DND-41 (cell line): ENCODE data around the gene CDKN1C.

Experiments used
- ATAC-seq: fragments of 200-7000 bp; cut with Tn5 transposase; 3 replicates; pipeline ENCODE4 v1.9.1; 2021; ENCODE audit warnings: low read depth; ENCODE audit not compliant: insufficient read depth
- DNase-seq: peaks from one replicate; pipeline ENCODE4 v3.0.0-alpha.2; 2020
- H2AFZ ChIP-seq: 2 replicates; pipeline ENCODE4 v1.6.0; 2012; ENCODE audit warnings: low read depth, low read length
- H3K27ac ChIP-seq: 2 replicates; pipeline ENCODE4 v1.5.1; 2012; ENCODE audit warnings: low read length, inconsistent platforms
- H3K27me3 ChIP-seq: fragments of 200-600 bp; sonication (generic); 2 replicates; pipeline ENCODE4 v1.6.0; 2012; ENCODE audit warnings: low read length, mild to moderate bottlenecking, inconsistent platforms; ENCODE audit not compliant: insufficient read depth, poor library complexity
- H3K36me3 ChIP-seq: 2 replicates; pipeline ENCODE4 v1.5.1; 2012; ENCODE audit warnings: low read length, inconsistent platforms; ENCODE audit not compliant: insufficient read depth
- H3K4me1 ChIP-seq: 2 replicates; pipeline ENCODE4 v1.5.1; 2012; ENCODE audit warnings: mild to moderate bottlenecking, low read length; ENCODE audit not compliant: insufficient read depth
- H3K4me2 ChIP-seq: 2 replicates; pipeline ENCODE4 v1.6.0; 2012; ENCODE audit warnings: mild to moderate bottlenecking, moderate library complexity, low read length, inconsistent platforms; ENCODE audit not compliant: insufficient read depth
- H3K4me3 ChIP-seq, 2 experiments: fragments of 200-600 bp in 1 of 2; shearing (Covaris generic) in 1 of 2; 2 replicates each; pipeline ENCODE4 v1.5.1; 2012 to 2016; ENCODE audit warnings: inconsistent platforms in 2 of 2, low read length in 2 of 2, mild to moderate bottlenecking in 2 of 2, low read depth in 1 of 2, moderate library complexity in 1 of 2
- H3K79me2 ChIP-seq: 2 replicates; pipeline ENCODE4 v1.6.0; 2012; ENCODE audit warnings: low read length, inconsistent platforms; ENCODE audit not compliant: insufficient read depth
- H3K9ac ChIP-seq: 2 replicates; pipeline ENCODE4 v1.6.0; 2012; ENCODE audit warnings: low read depth, mild to moderate bottlenecking, inconsistent platforms, low read length, moderate library complexity
- H3K9me3 ChIP-seq: 2 replicates; pipeline ENCODE4 v1.5.1; 2012; ENCODE audit warnings: low read length, moderate library complexity, mild to moderate bottlenecking, inconsistent platforms; ENCODE audit not compliant: insufficient read depth, severe bottlenecking
- H4K20me1 ChIP-seq: 2 replicates; pipeline ENCODE4 v1.6.0; 2012; ENCODE audit warnings: low read length; ENCODE audit not compliant: insufficient read depth
- CTCF ChIP-seq: IDR thresholded peaks from 2 replicates; pipeline ENCODE4 v1.5.1; 2012; ENCODE audit warnings: borderline replicate concordance, low read length, moderate library complexity, mild to moderate bottlenecking; ENCODE audit not compliant: poor library complexity, severe bottlenecking; ENCODE audit errors: extremely low read depth
- EZH2 ChIP-seq: IDR thresholded peaks from 3 replicates; pipeline ENCODE4 v1.6.1; 2012; ENCODE audit warnings: borderline replicate concordance, low read depth, mild to moderate bottlenecking, moderate library complexity, low read length, inconsistent platforms; ENCODE audit not compliant: severe bottlenecking

Gene CDKN1C

GRCh38 chr11:2923446-2924375 lies 38.1 kb upstream of the CDKN1C start:
- Histone ChIP-seq H3K36me3 (no peaks in the 10 kb centered on the region), H3K27ac (no peak overlapping the region), H3K9ac (no peak overlapping the region), H3K4me2 (no peak overlapping the region), H2AFZ (no peak overlapping the region), H3K4me3 (no peak overlapping the region), H3K9me3 (no peaks in the 10 kb centered on the region), H4K20me1 (peaks cover 5% of the 10 kb centered on the region; the same call in 1 of the 2 replicates), H3K27me3 (no peaks in the 10 kb centered on the region), H3K79me2 (no peaks in the 10 kb centered on the region), H3K4me1 (no peaks in the 10 kb centered on the region)
- ATAC-seq (0 out of 3 replicates have a peak, but pooled peaks have one; percentile 9), DNase-seq (no peak)
- no peak for TF ChIP-seq CTCF
- no peak for TF ChIP-seq EZH2

GRCh38 chr11:2922655-2923054 lies 37.1 kb upstream of the CDKN1C start:
- Histone ChIP-seq H3K79me2 (no peaks in the 10 kb centered on the region), H3K4me2 (no peak overlapping the region)

GRCh38 chr11:2921742-2922493 lies 36.3 kb upstream of the CDKN1C start:
- Histone ChIP-seq H3K27me3 (no peaks in the 10 kb centered on the region), H3K27ac (no peak overlapping the region), H3K79me2 (no peaks in the 10 kb centered on the region), H3K9ac (no peak overlapping the region), H3K4me1 (no peaks in the 10 kb centered on the region), H3K9me3 (no peaks in the 10 kb centered on the region), H3K4me3 (no peak overlapping the region), H3K4me2 (no peak overlapping the region), H4K20me1 (peaks cover 5% of the 10 kb centered on the region; the same call in 1 of the 2 replicates), H3K36me3 (no peaks in the 10 kb centered on the region), H2AFZ (no peak overlapping the region)
- no peak for DNase-seq
- ATAC-seq: no peak
- TF ChIP-seq CTCF (no peak), EZH2 (no peak)

More at GRCh38 chr11:2922655-2923054, 37.1 kb upstream of the CDKN1C start:
- ATAC-seq: no peak
- no peaks in the 10 kb centered on the region for H3K27me3 ChIP-seq
- no peaks in the 10 kb centered on the region for H3K36me3 ChIP-seq
- no peak for DNase-seq
- no peak overlapping the region for H3K9ac ChIP-seq
- no peak for TF ChIP-seq EZH2
- no peak for TF ChIP-seq CTCF
- no peaks in the 10 kb centered on the region for H3K9me3 ChIP-seq
- H3K4me3 ChIP-seq: no peak overlapping the region
- H2AFZ ChIP-seq: no peak overlapping the region
- H3K27ac ChIP-seq: no peak overlapping the region
- no peaks in the 10 kb centered on the region for H3K4me1 ChIP-seq
- H4K20me1 ChIP-seq: peaks cover 5% of the 10 kb centered on the region; the same call in 1 of the 2 replicates
